Measurements from ENCODE around the gene CCDC43.

DNA sequence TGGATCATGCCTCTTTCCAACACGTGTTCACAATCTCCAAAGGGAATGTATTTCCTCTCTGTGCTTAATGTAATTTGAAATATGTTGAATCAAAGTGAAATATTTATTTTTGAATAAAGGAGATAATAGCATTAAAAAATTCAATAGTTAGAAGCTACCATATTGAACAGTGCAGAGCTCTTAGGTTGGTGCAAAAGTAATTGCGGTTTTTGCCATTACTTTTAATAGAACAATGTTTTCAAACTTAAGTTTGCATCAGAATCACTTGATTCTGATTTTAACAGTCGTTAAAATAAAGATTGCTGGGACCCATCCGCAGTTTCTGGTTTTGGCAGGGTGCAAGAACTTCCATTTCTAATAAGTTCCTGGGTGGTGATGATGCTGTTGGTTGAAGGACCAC is 43.3 kb downstream of the CCDC43 start:
- TF ChIP-seq, protein P1, sequence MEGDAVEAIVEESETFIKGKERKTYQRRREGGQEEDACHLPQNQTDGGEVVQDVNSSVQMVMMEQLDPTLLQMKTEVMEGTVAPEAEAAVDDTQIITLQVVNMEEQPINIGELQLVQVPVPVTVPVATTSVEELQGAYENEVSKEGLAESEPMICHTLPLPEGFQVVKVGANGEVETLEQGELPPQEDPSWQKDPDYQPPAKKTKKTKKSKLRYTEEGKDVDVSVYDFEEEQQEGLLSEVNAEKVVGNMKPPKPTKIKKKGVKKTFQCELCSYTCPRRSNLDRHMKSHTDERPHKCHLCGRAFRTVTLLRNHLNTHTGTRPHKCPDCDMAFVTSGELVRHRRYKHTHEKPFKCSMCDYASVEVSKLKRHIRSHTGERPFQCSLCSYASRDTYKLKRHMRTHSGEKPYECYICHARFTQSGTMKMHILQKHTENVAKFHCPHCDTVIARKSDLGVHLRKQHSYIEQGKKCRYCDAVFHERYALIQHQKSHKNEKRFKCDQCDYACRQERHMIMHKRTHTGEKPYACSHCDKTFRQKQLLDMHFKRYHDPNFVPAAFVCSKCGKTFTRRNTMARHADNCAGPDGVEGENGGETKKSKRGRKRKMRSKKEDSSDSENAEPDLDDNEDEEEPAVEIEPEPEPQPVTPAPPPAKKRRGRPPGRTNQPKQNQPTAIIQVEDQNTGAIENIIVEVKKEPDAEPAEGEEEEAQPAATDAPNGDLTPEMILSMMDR (IDR thresholded peaks at IDR 0.05): no peak
- no peak for TF ChIP-seq POLR2AphosphoS5 (IDR thresholded peaks at IDR 0.05)
- no peak for TF ChIP-seq EP300 (IDR thresholded peaks at IDR 0.05)
- TF ChIP-seq POLR2A (IDR thresholded peaks at IDR 0.05; ENCODE audit: low read depth): no peak

Data from esophagus muscularis mucosa (tissue), 4 donors.